Islet of Langerhans (tissue), 1 donor: ENCODE data around the gene MRGPRD.

Source experiments
- FAIRE-seq: peaks from one replicate; lab custom pipeline; 2011; peaks lifted over from hg19 to GRCh38; lab: Jason Lieb, UNC

Gene MRGPRD

DNA sequence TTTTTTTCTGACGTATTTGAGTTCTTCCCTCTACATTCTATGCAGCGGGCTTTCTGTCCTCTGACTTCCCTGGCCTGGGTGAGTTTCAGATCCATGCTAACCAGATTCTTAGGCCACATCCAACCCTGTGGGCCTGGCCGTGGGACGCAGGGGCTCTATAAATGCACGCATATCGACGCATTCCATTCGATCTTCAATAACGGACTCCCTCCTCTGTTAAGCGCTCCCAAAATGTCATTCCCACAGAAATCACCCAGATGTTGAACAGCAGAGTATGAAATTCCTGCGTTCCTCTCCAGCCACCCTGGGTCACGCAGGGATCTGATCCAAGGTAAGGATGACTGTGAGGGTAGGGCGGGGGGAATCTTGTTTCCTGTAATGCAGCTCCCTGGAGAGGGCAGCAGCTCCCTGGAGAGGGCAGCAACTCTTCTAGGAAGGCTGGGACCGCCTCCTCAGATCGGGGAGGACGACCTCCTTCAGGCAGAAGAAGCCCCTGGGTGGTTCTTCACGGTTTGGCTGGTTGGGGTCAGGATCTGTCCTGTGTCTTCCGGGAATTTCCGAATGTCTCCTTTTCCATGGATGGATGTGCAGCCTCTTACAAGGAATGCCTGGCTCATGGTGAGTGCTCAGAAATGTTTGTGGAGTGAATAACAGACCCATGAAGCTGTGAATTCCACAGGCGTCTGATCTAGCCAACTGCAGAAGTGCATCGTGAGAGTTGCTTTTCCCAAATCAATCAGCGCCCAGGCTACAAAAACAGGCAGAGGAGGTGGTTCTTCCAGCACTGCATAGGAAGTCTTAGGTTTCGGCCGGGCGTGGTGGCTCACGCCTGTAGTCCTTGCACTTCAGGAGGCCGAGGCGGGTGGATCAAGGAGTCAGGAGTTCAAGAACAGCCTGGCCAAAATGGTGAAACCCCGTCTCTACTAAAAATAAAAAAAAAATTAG is 12.2 kb downstream of the MRGPRD start:
- no peak for FAIRE-seq

DNA sequence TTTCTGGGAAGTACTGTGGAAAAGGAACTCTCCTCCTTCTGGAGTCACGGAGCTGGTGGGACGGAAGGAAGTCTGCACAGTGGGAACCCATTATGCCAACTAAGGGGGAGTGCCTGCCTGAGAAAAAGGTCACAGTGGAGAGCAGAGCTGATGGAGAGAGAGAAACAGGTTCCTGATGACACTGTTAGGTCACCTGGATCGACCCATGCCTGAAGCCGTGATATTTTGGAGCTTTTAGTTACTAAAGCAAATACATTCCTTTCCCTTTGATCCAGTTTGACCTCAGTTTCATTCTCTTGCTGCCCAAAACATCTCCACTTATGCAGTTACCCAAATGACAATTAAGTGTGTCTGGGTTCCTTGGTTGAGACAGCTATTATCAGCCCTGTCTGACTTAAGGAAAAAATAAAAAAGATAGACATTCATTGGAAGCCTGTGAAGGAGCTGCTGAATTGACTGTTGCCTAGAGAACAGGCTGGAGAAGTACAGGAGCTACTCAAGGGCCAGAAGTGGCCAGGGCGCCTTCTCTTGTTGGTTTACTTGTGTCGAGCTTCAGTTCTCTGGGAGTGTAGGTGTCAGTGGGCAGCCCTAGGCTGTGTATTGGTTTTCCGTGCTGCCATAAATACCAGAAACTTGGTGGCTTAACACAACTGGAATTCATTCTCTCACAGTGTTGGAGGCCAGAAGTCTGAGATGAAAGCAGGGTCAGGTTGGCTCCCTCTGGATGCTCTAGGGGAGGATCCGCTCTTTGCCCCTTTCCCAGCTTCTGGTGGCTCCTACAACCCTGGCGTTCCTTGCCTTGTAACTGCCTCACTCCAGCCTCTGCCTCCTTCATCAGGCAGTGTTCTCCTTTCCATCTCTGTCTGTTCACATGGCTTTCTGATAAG is 13.6 kb downstream of the MRGPRD start:
- no peak for FAIRE-seq

DNA sequence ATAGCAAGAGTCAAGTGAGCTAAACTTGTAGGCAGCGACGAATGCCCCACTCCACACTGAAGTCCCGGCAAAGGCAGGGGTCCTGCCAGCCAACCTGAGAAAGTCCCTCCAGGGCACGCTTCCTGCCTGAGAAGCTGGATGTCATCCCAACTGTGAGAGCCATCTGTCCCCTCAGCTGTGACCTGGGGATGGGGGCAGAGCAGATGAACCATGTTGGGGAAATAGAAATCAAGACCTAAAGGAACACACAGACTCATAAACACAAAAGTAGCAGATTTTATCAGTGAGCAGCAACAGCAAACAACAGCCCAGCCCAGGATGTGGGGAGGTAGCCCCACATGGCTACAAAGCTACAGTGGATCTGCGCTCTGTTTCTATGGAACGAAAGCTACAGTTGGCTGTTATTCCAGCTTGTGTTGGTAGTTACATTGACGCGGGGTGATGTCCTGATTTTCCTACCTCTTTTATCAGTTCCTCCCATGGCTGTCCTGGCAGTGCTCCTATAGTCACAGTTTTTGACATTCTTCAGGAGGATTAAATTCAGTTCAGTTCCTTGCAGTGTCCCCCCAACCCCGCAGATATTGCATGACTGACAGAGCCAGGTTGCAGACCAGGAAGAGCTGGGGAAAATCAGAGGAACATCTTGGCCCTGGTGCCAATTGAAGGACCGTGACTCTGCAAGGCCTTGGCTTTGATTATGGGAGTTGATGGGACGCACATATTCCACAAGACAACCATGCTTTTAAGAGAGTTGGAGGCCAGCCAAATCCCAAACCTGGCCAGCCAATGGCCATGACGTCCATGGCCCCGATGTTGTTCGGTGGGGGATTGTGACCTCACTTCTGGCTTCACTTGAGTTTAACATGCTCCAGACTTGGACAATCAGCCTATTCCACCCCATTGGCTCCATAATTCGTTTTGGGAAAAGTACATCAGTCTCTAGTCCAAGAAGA is 14.6 kb downstream of the MRGPRD start:
- no peak for FAIRE-seq

DNA sequence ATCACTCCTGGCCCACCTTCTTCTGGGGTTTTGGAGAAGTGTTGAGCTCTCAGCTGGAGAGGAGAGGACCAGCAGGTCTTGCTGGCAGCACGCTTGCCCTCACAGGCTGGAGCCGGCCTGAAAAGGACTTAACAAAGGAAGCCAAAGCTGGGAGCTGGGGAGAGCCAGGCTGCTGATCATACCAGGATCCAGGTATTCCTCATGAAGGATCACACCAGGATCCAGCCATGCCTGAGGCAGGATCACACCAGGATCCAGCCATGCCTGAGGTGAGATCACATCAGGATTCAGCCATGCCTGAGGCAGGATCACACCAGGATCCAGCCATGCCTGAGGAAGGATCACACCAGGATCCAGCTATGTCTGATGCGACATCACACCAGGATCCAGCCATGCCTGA is 17.0 kb downstream of the MRGPRD start:
- no peak for FAIRE-seq

DNA sequence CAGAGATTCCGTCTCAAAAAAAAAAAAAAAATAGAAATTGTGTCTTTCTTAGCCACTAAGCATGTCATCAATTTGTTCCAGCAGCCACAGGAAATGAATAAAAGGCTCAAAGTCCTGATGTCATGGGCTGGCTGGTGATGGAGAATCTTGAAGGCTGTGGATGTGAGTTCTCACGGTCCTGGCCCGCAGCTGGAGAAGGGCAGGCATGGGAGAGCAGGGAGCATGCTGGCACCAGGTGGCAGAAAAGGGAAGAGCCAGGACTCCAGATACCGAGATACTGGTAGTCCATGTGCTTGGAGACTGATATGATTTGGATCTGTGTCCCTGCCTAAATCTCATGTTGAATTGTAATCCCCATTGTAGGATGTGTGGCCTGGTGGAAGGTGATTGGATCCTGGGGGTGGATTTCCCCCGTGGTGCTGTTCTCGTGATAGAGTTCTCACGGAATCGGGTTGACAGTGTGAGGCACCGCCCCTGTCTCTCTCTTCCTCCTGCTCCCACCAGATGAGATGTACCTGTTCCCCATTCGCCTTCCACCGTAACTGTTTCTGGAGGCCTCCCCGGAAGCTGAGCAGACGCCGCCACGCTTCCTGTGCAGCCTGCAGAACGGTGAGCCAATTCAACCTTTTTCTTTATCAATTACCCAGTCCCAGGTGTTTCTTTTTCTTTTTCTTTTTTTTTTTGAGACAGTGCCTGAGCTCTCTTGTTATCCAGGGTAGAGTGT is 18.1 kb downstream of the MRGPRD start:
- no peak for FAIRE-seq

DNA sequence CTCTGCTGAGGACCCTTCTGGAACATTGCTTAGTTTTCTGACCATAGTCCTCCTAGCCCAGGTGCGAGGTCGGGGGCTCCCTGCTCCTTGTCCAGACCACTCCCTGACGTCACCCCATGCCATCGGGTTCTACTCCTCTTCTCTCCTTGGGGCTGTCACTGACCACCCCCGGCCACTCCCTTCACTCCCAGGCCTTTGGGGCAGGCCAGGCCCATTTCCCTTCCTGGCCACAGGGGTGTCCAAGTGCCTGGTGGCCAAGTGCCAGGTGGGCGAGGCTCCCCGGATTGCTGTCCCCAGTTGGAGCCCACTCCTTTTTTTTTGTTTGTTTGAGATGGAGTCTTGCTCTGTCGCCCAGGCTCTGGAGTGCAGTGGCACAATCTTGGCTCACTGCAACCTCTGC is 19.5 kb downstream of the MRGPRD start:
- no peak for FAIRE-seq

DNA sequence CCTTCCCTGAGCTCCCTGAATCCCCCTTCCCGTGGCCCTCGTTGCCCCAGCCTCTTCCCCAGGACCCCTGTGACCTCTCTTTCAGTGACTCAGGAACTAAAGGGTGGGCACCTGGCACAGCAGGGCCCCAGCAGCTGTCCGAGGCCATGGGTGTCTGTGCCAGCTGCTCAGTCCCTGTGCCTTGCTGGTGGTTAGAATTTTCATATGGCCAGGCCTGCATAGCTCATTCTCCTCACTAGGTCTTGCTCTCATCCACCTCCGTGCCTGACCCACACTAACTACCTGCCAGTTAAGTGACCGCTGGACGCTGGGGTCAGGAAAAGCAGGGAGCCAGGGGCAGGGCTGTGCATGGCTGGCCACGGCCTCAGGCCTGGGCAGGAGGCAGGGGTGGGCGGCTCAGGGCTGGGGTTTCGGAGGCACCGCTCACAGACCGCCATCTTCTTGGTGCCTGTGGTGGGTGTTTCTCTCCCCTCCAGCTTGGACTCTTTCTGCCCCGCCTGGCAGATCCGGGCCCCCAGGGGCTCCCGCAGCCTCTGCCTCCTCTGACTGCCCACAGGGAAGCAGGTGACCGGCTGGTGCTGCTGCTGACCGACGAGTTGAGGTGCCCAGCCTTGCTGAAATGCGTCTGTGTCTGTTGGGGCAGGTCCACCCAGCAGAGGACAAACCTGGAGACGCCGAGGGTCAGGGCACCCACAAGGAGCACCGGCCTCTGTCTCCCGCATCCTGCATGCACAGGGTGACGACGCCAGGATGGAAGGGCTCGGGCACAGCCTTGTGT is 20.3 kb downstream of the MRGPRD start:
- no peak for FAIRE-seq

DNA sequence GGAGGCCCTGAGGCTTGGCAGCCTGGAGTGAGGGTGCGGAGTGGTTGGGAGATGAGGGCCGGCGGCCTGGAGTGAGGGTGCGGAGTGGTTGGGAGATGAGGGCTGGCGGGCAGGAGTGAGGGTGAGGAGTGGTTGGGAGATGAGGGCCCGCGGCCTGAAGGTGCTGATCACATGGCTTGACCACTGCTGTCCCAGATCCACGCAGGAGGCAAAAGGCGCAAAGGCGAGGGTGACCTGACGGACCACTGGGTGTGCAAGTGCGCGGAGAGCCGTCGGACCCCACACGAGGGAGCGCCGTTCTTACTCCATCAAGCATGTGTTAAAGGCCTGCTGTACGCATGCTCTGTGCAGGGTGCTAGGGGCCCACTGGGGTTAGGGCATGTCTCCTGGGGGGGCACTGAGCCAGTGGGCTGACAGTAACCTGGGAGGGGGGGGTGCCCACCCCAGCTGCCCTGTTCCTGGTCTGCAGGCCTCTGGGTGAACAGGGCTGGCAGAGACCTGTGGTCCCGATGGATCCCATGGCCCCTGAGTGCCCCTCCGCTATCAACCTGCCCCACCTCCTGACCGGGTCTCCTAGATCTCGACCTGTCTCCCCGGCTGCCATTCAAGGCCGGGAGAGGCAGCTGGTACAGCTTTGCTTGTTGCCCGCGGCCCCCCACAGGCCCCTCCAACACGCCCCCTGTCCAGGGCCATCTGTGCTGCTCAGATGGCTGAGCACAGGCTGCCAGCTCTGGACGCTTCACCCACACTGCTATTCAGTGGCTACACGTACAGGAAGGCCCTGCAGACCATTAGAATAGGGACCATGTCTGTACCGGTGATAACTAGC is 21.1 kb downstream of the MRGPRD start:
- FAIRE-seq = no peak

DNA sequence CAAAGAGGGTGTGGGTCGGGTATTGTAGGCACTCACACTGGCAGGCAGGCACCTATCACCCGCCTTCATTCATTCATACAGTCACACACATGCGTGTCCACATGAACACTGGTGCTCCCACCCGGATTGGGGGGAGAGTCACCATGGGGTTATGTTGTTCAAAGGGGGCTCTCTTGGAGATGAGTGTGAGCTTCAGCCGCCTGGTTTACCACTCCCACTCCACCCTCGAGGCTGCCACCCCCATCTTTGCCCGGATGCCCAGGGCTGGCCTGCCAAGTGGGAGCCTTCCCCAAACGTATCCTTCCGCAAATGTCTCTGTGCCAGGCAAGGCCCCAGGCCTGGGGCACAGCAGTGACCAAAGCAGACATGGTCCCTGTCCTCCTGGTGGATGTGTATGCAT is 22.6 kb downstream of the MRGPRD start:
- no peak for FAIRE-seq

DNA sequence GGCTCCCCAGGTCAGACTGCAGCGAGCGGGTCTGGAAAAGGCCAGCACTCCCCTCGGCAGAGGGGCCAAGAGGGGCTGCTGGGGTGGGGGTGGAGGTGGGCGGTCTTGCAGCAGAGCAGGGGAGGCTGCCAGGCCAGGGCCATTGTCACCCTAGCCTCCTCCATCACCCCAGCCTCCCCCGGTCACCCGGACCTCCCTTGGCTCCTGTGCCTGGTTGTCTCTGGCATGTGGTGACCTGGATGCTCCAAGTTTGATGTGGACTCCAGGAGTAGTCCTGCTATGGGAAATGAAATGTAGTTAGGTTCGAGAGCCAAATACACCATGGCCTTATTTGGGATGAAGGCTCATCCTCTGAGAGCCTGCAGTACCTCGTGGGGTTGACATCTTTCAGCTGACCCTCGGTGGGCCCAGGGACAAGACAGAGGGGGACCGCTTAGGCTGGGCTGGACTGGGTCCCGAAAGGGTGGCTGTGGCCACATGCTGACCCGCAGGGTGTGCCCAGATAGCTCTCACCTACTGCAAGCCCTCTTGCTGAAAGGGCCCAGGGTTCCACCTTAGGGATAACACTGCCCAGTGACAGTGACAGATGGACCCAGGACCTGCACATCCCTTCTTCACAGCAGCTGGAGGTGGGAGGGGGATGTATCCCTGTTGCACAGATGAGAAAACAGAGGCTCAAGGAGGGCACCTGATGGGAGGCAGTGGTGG is 24.1 kb downstream of the MRGPRD start:
- FAIRE-seq = no peak

DNA sequence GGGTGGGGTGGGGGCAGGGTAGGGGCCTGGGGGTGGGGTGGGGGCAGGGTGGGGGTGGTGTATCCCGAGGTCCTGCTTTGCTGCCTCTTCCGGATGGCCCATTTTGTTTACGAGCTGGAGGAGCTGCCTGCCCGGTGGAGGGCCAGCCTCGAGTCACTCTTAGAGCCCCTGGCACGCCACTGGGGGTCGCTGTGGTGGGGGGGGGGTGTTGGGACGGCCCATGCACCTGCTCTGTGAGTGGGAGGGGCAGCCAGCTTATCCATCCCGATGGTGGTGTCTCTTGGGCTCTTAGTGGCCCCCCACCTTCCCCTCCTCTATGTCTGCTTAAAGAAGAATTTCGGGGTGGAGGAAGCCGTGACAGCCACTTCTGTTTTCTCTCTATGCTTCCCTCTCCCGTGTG is 24.6 kb downstream of the MRGPRD start:
- no peak for FAIRE-seq

DNA sequence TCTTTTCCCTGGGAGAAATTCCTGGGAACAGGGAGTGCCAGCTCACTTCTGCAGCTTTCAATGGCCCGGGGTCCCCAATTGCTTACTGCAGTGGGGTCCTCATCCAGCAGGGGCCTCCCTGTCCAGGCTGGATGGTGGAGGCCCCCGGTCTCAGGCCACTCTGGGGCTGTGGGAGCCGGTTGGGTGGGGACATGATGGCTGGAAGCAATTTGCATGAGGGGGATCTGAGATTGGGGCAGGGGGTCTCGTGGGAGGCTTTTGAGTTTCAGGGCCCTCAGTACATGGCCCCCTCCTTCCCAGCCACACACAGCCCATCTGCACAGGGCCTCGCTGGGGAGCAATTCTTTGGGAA is 25.2 kb downstream of the MRGPRD start:
- FAIRE-seq = no peak

DNA sequence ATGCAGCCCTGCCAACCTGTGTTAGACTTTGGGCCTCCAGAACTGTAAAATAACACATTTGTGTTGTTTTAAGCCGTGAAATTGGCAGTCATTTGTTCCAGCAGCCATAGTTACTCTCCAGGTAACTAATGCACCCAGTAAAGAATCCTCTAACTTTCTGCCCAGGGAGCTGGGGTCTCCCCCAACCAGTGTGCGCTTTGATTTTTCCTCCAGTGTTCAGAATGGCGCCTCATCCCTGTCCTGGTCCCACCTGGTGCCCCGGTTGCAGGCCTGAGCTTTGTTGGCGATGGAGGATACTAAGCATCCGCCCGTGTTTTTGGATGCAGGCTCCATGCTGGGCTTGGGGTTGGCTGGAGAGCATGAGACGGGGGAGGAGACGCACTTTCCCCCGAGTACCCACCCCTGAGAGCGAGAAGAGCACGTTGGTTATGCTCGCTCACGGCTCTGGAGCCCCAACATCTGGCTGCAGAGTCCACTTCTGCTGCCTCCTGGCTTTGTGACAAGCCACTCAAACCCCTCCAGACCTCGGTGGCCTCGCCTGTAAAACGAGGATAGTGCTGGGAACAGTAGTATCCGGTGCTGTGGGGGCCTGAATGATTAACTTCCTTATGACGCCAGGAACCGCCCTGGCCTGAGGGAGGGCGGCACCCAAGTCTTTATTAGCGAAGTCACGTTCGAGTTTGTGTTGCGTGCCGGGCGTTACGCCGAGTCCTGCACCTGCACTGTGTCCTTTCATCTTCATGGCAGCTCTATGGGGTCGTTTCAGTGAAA is 25.8 kb downstream of the MRGPRD start:
- FAIRE-seq = no peak

DNA sequence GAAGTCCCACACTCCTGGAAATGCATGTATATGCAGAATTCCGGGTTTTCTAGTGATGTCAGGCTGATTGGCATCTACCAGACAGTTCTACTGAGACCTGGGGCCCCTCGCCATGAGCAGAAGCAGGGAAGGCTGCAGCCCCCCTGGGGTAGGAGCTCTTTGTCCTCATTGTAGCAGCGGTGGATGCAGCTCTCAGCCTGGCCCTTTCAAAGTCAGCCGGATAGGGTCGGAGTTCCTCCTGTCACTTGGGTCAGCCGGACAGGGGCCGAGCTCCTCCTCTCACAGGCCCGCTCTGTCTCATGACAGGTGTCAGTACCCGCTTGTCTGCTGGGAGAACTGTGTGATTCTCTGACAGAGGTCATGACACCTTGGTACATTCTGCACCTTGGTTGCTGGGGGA is 30.0 kb downstream of the MRGPRD start:
- FAIRE-seq = no peak

DNA sequence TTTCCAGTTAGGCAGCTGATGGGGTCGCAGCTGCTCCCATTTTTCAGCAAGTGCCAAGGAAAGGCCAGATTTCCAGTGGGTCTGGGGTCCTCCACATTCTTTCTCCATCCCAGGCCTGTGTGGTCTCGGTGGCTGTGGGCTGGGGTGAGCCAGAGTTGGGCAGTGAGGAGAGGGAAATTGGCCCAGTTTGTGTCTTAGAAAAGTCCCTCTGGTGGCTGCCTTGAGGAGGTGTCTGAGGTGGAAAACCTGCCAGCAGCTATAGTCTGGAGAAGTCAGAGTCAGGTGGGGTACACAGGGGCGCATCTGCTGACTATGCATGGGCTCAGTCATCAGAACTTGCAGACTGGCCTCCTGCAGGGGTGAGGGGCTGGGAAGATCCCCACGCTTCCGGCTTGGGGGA is 30.5 kb downstream of the MRGPRD start:
- FAIRE-seq = no peak

DNA sequence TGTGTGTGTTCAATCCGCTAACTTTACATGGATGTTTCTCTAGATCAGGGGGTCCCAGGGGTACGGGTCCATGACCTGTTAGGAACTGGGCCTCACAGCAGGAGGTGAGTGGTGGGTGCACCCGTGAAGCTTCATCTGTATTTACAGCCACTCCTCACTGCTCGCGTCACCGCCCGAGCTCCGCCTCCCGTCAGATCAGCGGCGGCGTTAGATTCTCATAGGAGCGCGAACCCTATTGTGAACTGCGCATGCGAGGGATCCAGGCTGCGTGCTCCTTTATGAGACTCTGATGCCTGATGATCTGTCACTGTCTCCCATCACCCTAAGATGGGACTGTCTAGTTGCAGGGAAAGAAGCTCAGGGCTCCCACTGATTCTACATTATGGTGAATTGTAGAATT is 31.9 kb downstream of the MRGPRD start:
- no peak for FAIRE-seq

DNA sequence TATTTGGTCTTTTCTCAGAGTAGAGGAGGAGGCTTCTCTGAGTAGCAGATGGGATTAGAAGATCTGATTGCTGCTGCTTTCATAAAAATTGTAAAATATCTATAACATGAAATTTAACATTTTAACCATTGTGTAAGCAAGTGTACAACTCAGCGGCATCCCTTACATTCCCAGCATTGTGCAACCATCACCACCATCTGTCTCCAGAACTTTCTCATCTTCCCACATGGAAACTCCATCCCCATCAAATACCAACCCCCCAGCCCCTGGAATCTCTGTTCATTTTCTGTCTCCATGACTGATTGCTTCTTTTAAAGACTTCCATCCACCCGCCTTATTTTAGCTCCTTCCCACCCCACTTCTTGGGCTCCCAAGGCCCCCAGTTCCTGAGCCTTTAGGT is 32.3 kb downstream of the MRGPRD start:
- FAIRE-seq = no peak

DNA sequence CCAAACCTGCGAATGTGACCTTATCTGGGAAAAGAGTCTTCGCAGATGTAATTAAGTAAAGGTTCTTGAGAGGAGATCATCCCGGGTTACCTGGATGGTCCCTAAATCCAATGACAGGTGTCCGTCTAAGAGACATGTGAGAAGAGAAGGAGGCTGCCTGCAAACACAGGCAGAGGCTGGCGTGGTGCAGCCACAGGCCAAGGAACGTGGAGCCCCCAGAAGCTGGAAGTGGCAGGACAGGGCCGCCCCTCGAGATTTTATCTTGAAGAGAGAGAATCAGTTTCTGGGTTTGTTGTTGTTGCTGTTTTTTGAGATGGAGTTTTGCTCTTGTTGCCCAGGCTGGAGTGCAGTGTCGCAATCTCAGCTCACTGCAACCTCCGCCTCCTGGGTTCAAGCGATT is 33.6 kb downstream of the MRGPRD start:
- FAIRE-seq = no peak
